Type B pancreatic cell (in vitro differentiated cells): ENCODE results near the gene PSD2. TPM values are rescaled to one million over a fixed set of nuclear protein-coding genes. Genes with fewer than 3 reads are reported as not detected.

Experiments used
- DNase-seq: peaks from one replicate; pipeline ENCODE4 v3.0.0; 2021; ENCODE audit warnings: mixed read lengths; ENCODE audit not compliant: unreplicated experiment; ENCODE audit errors: extremely low spot score
- H3K27ac Mint-ChIP-seq: 2 replicates; pipeline ENCODE4 v1.8.0; 2021; ENCODE audit warnings: mild to moderate bottlenecking, mixed read lengths
- H3K27me3 Mint-ChIP-seq: 2 replicates; pipeline ENCODE4 v1.8.0; 2021; ENCODE audit warnings: mixed read lengths
- H3K36me3 Mint-ChIP-seq: 2 replicates; pipeline ENCODE4 v1.8.0; 2021; ENCODE audit warnings: mixed read lengths
- H3K4me1 Mint-ChIP-seq: one replicate; pipeline ENCODE4 v1.8.0; 2021; ENCODE audit warnings: mixed read lengths; ENCODE audit not compliant: unreplicated experiment
- H3K4me3 Mint-ChIP-seq: 2 replicates; pipeline ENCODE4 v1.8.0; 2021; ENCODE audit warnings: mild to moderate bottlenecking, mixed read lengths
- H3K9me3 Mint-ChIP-seq: 2 replicates; pipeline ENCODE4 v1.8.0; 2021; ENCODE audit warnings: mixed read lengths
- CTCF ChIP-seq: fragments of 200-600 bp; sonication (generic); conservative IDR thresholded peaks from 2 replicates; pipeline ENCODE4 v1.5.0; 2021; ENCODE audit warnings: antibody characterized with exemption, mild to moderate bottlenecking
- total RNA-seq: library from RNA; stranded (reverse); gene quantifications from 2 replicates; pipeline ENCODE4 v1.2.1, GENCODE V29; 2021; ENCODE audit warnings: low replicate concordance

Gene PSD2
- total RNA-seq, 1 donor from 2014 or later, result 0.27 TPM

DNA sequence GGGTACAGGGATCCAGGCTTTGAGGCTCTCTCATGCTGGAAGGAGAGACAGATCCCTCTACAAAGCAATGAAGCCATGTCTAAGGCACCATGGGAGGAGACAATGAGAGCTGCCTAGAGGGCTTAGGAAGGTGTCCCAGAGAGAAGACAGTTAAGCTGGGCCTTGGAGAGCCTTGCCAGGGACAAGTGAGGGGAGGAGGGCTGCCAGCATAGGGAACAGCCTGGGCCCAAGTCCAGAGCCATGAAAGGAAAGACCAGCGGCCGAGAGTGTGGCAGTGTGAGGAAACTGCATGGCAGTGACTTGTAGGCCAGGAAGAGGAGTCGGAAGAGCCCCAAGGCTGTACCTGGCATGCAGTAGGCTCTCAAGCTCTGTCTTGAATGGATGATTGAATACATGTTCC, 88.5 kb downstream of the PSD2 start:
- Mint-ChIP-seq H3K4me3 (no peak overlapping the region), H3K27me3 (peaks cover 19% of the 10 kb centered on the region), H3K4me1 (peaks cover 18% of the 10 kb centered on the region), H3K9me3 (no peaks in the 10 kb centered on the region), H3K36me3 (no peaks in the 10 kb centered on the region), H3K27ac (no peak overlapping the region)
- TF ChIP-seq CTCF, result no peak
- DNase-seq, result no peak

GRCh38 chr5:139884734-139885133, 89.1 kb downstream of the PSD2 start:
- no peaks in the 10 kb centered on the region for H3K9me3 Mint-ChIP-seq
- no peak overlapping the region for H3K4me3 Mint-ChIP-seq
- H3K36me3 Mint-ChIP-seq, result no peaks in the 10 kb centered on the region
- no peak overlapping the region for H3K27ac Mint-ChIP-seq
- peaks cover 16% of the 10 kb centered on the region for H3K27me3 Mint-ChIP-seq
- H3K4me1 Mint-ChIP-seq, result peaks cover 12% of the 10 kb centered on the region
- no peak for TF ChIP-seq CTCF
- no peak for DNase-seq

GRCh38 chr5:139885172-139885856, 89.7 kb downstream of the PSD2 start:
- Mint-ChIP-seq H3K36me3 (no peaks in the 10 kb centered on the region), H3K4me3 (no peak overlapping the region), H3K27ac (no peak overlapping the region), H3K27me3 (peaks cover 14% of the 10 kb centered on the region), H3K4me1 (peaks cover 6% of the 10 kb centered on the region), H3K9me3 (no peaks in the 10 kb centered on the region)
- no peak for TF ChIP-seq CTCF
- no peak for DNase-seq

- no peak overlapping the region for H3K27ac Mint-ChIP-seq
- no peak for TF ChIP-seq CTCF
- no peaks in the 10 kb centered on the region for H3K9me3 Mint-ChIP-seq
- H3K27me3 Mint-ChIP-seq, result peaks cover 17% of the 10 kb centered on the region
- DNase-seq, result no peak
- no peaks in the 10 kb centered on the region for H3K36me3 Mint-ChIP-seq
- H3K4me3 Mint-ChIP-seq, result no peak overlapping the region
- peaks cover 1% of the 10 kb centered on the region for H3K4me1 Mint-ChIP-seq
Measured at GRCh38 chr5:139885857-139886208, 90.2 kb downstream of the PSD2 start.

DNA sequence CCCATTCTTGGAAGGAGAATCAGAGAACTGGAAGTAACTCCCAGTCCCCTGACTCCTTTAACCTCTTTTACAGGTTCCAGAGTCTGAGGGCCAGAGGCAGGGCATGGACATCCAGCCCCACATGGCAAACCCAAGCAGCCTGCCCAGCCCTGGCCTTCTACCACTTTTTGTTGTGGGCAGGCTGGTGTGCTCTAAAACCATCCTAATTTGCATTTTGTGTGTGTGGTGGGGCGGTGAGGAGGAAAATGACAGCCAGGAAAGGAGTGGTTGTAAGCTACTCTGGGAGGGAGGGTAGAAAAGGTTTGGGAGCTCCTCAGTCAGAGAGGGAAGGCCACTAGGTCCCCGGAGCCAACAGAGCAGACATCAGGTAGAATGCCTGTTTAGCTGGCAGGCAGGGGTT, 90.6 kb downstream of the PSD2 start:
- no peak for DNase-seq
- H3K4me1 Mint-ChIP-seq, result no peaks in the 10 kb centered on the region
- H3K27ac Mint-ChIP-seq, result no peak overlapping the region
- TF ChIP-seq CTCF, result no peak
- H3K27me3 Mint-ChIP-seq, result peaks cover 17% of the 10 kb centered on the region
- H3K4me3 Mint-ChIP-seq, result no peak overlapping the region
- H3K9me3 Mint-ChIP-seq, result no peaks in the 10 kb centered on the region
- no peaks in the 10 kb centered on the region for H3K36me3 Mint-ChIP-seq

GRCh38 chr5:139888370-139888769, 92.8 kb downstream of the PSD2 start:
- H3K27ac Mint-ChIP-seq, result no peak overlapping the region
- H3K4me3 Mint-ChIP-seq, result no peak overlapping the region
- no peaks in the 10 kb centered on the region for H3K9me3 Mint-ChIP-seq
- peaks cover 25% of the 10 kb centered on the region for H3K27me3 Mint-ChIP-seq
- H3K36me3 Mint-ChIP-seq, result no peaks in the 10 kb centered on the region
- no peaks in the 10 kb centered on the region for H3K4me1 Mint-ChIP-seq
- no peak for TF ChIP-seq CTCF
- no peak for DNase-seq
